ENCODE data around the gene RNF34. TPM values are rescaled to one million over a fixed set of nuclear protein-coding genes. Genes with fewer than 3 reads are reported as not detected.

Gene RNF34
- total and polyA plus RNA-seq, 2 of the 13 experiments (the other 11 are each of a cell fraction or from before 2014, with no cell fraction given), result 36.8 to 53.2 TPM

DNA sequence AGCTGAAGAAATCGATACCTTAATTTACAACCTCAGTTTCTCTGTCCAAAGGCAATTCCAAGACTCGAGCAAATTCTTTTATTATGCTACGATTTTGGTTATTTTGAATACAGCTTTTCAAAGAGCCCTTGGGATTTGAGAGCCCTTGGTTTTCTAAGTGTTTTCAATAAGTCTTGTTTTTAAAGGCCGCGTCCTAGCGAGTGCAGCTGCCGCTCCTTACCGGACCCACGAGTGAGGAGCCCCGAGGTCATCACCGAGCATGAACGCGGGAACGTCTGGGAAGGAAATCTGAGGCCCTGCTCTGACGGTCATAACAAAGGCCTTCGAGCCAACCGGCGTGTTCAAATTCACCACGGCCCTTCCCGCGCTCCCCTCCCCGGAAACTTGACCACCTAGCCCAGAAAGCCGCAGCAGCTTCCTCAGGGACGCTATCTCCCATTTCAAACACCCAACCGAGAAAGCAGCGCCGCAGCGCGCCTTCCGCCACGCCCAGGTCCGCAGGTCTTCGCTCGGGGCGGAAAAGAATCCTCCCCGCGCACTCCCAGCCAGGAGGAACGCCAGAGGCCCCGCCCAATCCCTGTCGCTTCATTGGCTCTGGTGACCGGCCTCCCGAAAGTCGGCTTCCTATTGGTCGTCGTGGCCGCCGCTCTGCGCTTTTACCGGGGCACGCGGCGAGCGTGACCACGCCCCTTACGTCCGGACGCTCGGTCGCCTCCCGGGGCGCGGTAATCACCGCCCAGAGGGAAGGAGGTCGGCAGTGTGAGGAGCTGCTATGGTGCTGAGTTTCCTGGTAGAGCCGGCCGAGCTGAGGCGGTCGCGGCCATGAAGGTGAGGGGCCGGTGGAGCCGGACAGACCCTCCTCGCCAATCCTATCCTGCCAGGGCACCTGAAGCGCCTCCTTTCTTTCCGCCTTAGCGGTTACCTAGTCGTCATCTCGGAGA is at the start of gene RNF34 (continued):
- TF ChIP-seq MXD4 (CRISPR knock-in tag; IDR thresholded peaks at IDR 0.05) (0 out of 2 replicates have a peak, but pooled peaks have one; percentile 40), ZNF616 (CRISPR knock-in tag; IDR thresholded peaks at IDR 0.05; ENCODE audit: low read depth) (no peak), ZNF567 (CRISPR knock-in tag; IDR thresholded peaks at IDR 0.05; ENCODE audit: borderline replicate concordance) (no peak), ZFP62 (CRISPR knock-in tag; IDR thresholded peaks at IDR 0.05) (no peak), HNRNPLL (IDR thresholded peaks at IDR 0.05; ENCODE audit: low read depth, low read length, poor library complexity, severe bottlenecking) (peak; percentile 96), ZBTB21 (CRISPR knock-in tag; IDR thresholded peaks at IDR 0.05) (no peak), MTA3 (CRISPR knock-in tag; IDR thresholded peaks at IDR 0.05) (no peak), DMAP1 (CRISPR knock-in tag; IDR thresholded peaks at IDR 0.05) (peak; percentile 81), NCOA5 (CRISPR knock-in tag; IDR thresholded peaks at IDR 0.05) (no peak), REL (CRISPR knock-in tag; conservative IDR thresholded peaks at IDR 0.05) (peak; percentile 63; the same call in 1 of the 2 replicates), ZFY (CRISPR knock-in tag; IDR thresholded peaks at IDR 0.05) (peak; percentile 74), MBNL3 (CRISPR knock-in tag; conservative IDR thresholded peaks at IDR 0.05) (no peak), DR1 (CRISPR knock-in tag; IDR thresholded peaks at IDR 0.05) (peak; percentile 95), ZFYVE20 (CRISPR knock-in tag; IDR thresholded peaks at IDR 0.05; ENCODE audit: borderline replicate concordance, low read depth) (0 out of 2 replicates have a peak, but pooled peaks have one; percentile 46)
- TF ChIP-seq, protein P1, sequence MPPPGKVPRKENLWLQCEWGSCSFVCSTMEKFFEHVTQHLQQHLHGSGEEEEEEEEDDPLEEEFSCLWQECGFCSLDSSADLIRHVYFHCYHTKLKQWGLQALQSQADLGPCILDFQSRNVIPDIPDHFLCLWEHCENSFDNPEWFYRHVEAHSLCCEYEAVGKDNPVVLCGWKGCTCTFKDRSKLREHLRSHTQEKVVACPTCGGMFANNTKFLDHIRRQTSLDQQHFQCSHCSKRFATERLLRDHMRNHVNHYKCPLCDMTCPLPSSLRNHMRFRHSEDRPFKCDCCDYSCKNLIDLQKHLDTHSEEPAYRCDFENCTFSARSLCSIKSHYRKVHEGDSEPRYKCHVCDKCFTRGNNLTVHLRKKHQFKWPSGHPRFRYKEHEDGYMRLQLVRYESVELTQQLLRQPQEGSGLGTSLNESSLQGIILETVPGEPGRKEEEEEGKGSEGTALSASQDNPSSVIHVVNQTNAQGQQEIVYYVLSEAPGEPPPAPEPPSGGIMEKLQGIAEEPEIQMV (CRISPR knock-in tag; IDR thresholded peaks at IDR 0.05; ENCODE audit: low read depth), result peak; percentile 84; the same call in 1 of the 2 replicates
- TF ChIP-seq, protein P2, sequence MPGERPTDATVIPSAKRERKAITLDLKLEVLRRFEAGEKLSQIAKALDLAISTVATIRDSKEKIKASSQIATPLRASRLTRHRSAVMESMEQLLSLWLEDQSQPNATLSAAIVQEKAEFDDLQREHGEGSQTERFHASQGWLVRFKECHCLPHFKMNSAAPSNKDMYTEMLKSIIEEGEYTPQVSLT (CRISPR knock-in tag; IDR thresholded peaks at IDR 0.05; ENCODE audit: borderline replicate concordance, low read depth), result no peak
- TF ChIP-seq, protein P3, sequence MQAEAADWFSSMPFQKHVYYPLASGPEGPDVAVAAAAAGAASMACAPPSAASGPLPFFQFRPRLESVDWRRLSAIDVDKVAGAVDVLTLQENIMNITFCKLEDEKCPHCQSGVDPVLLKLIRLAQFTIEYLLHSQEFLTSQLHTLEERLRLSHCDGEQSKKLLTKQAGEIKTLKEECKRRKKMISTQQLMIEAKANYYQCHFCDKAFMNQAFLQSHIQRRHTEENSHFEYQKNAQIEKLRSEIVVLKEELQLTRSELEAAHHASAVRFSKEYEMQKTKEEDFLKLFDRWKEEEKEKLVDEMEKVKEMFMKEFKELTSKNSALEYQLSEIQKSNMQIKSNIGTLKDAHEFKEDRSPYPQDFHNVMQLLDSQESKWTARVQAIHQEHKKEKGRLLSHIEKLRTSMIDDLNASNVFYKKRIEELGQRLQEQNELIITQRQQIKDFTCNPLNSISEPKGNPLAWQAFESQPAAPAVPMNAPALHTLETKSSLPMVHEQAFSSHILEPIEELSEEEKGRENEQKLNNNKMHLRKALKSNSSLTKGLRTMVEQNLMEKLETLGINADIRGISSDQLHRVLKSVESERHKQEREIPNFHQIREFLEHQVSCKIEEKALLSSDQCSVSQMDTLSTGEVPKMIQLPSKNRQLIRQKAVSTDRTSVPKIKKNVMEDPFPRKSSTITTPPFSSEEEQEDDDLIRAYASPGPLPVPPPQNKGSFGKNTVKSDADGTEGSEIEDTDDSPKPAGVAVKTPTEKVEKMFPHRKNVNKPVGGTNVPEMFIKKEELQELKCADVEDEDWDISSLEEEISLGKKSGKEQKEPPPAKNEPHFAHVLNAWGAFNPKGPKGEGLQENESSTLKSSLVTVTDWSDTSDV (CRISPR knock-in tag; IDR thresholded peaks at IDR 0.05), result no peak
- TF ChIP-seq, protein P4, sequence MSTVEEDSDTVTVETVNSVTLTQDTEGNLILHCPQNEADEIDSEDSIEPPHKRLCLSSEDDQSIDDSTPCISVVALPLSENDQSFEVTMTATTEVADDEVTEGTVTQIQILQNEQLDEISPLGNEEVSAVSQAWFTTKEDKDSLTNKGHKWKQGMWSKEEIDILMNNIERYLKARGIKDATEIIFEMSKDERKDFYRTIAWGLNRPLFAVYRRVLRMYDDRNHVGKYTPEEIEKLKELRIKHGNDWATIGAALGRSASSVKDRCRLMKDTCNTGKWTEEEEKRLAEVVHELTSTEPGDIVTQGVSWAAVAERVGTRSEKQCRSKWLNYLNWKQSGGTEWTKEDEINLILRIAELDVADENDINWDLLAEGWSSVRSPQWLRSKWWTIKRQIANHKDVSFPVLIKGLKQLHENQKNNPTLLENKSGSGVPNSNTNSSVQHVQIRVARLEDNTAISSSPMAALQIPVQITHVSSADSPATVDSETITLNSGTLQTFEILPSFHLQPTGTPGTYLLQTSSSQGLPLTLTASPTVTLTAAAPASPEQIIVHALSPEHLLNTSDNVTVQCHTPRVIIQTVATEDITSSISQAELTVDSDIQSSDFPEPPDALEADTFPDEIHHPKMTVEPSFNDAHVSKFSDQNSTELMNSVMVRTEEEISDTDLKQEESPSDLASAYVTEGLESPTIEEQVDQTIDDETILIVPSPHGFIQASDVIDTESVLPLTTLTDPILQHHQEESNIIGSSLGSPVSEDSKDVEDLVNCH (CRISPR knock-in tag; IDR thresholded peaks at IDR 0.05), result no peak
- TF ChIP-seq, protein P5, sequence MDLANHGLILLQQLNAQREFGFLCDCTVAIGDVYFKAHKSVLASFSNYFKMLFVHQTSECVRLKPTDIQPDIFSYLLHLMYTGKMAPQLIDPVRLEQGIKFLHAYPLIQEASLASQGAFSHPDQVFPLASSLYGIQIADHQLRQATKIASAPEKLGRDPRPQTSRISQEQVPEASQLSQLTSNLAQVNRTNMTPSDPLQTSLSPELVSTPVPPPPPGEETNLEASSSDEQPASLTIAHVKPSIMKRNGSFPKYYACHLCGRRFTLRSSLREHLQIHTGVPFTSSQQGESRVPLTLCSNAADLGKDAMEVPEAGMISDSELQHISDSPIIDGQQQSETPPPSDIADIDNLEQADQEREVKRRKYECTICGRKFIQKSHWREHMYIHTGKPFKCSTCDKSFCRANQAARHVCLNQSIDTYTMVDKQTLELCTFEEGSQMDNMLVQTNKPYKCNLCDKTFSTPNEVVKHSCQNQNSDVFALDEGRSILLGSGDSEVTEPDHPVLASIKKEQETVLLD (CRISPR knock-in tag; IDR thresholded peaks at IDR 0.05; ENCODE audit: low read depth), result peak; percentile 88
